Caco-2 (cell line): ENCODE measurements around the gene TFAM. TPM values are rescaled to one million over a fixed set of nuclear protein-coding genes. Genes with fewer than 3 reads are reported as not detected.

Experiments used
- BruUV-seq: library from RNA; stranded (reverse); fragments of 400-500 nt; replicated peaks from 2 replicates; lab custom pipeline; 2021; lab: Mats Ljungman, UMichigan
- CTCF ChIA-PET: fragments of 300-600 bp; sonication (Branson Sonifier 250); formaldehyde crosslinking; loops from one replicate; lab custom pipeline; 2022; ENCODE audit warnings: antibody characterized with exemption; lab: Charles Lee
- POLR2A ChIA-PET: fragments of 300-600 bp; sonication (Branson Sonifier 250); formaldehyde crosslinking; loops from one replicate; lab custom pipeline; 2022; ENCODE audit warnings: antibody characterized with exemption; lab: Charles Lee
- DNase-seq, 2 experiments: peaks; one replicate each; pipeline versions ENCODE4 v3.0.0 to v3.0.0-alpha.2; 2020 to 2022
- H3K27me3 ChIP-seq: replicated peaks from 2 replicates; pipeline ENCODE4 v1.6.0; 2011; ENCODE audit warnings: low read length; ENCODE audit not compliant: control insufficient read depth, insufficient read depth
- H3K36me3 ChIP-seq: 2 replicates; pipeline ENCODE4 v1.5.1; 2011; ENCODE audit warnings: low read length; ENCODE audit not compliant: control insufficient read depth, insufficient read depth
- H3K4me1 ChIP-seq: fragments of 250-450 bp; sonication (Bioruptor Pico); 2 replicates; pipeline ENCODE4 v1.5.1; 2020; ENCODE audit warnings: mild to moderate bottlenecking
- H3K4me3 ChIP-seq: 2 replicates; pipeline ENCODE4 v1.5.1; 2011; ENCODE audit warnings: low read depth, mild to moderate bottlenecking, control low read depth, low read length
- H3K9me3 ChIP-seq: fragments of 250-450 bp; sonication (Bioruptor Pico); 2 replicates; pipeline ENCODE4 v1.5.1; 2020; ENCODE audit warnings: mild to moderate bottlenecking, moderate library complexity
- H3K27ac Mint-ChIP-seq: one replicate; pipeline ENCODE4 v1.8.0; 2022; ENCODE audit warnings: mixed read lengths; ENCODE audit not compliant: unreplicated experiment
- H3K27me3 Mint-ChIP-seq: one replicate; pipeline ENCODE4 v1.8.0; 2022; ENCODE audit warnings: mixed read lengths; ENCODE audit not compliant: insufficient read depth, unreplicated experiment
- H3K36me3 Mint-ChIP-seq: one replicate; pipeline ENCODE4 v1.8.0; 2022; ENCODE audit warnings: mild to moderate bottlenecking, mixed read lengths; ENCODE audit not compliant: insufficient read depth, unreplicated experiment
- H3K4me1 Mint-ChIP-seq: one replicate; pipeline ENCODE4 v1.8.0; 2022; ENCODE audit warnings: low read depth, mixed read lengths; ENCODE audit not compliant: unreplicated experiment
- H3K4me3 Mint-ChIP-seq: one replicate; pipeline ENCODE4 v1.8.0; 2022; ENCODE audit warnings: mild to moderate bottlenecking, moderate library complexity, mixed read lengths; ENCODE audit not compliant: unreplicated experiment
- H3K9me3 Mint-ChIP-seq: one replicate; pipeline ENCODE4 v1.8.0; 2022; ENCODE audit warnings: mixed read lengths; ENCODE audit not compliant: unreplicated experiment
- intact Hi-C: fragments of 100-400 bp; cut with micrococcal nuclease; formaldehyde crosslinking; loops from one replicate; pipeline ENCODE4 v1.10.0; 2022; ENCODE audit not compliant: unreplicated experiment
- total RNA-seq: library from RNA; stranded (reverse); gene quantifications from 2 replicates; pipeline ENCODE4 v1.2.3, GENCODE V29; 2022
- TF ChIP-seq, protein P1 (sequence below), 2 experiments: fragments of 200-600 bp in 1 of 2; IDR thresholded peaks; 1 replicate in 1 of 2; 2 replicates in 1 of 2; pipeline versions ENCODE4 v1.5.1 to v1.8.0; 2011 to 2022; ENCODE audit warnings: antibody characterized with exemption in 1 of 2, control low read depth in 1 of 2, inconsistent platforms in 1 of 2, low read depth in 1 of 2, low read length in 1 of 2, mild to moderate bottlenecking in 1 of 2, moderate library complexity in 1 of 2; ENCODE audit not compliant: insufficient read depth in 1 of 2, severe bottlenecking in 1 of 2, unreplicated experiment in 1 of 2

TFAM gene
- total RNA-seq, 1 experiment from 2014 or later = 228 TPM

DNA sequence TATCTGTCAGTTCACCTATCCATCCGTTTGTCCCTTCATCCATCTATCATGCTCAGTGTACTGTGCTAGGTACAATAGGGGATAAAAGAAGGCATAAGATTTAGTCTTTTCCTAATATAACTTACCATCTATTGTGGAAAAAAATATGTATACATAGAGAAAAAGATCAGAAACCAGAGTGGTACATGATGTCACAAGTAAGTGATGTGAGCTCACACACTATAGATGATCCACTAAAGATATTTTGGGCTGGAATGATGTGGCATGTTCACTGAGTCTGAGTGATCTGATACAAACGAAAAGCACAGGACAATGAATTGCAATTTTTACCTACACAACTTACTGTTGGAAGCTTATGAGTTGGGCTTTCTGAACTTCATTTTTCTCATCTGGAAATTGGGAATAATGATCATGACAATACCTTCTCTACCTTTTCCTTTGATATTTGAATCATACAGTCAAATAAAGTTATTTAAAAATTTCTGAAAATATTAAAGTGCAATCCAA is 2.7 kb upstream of the TFAM start:
- Histone ChIP-seq H3K4me1 (no peaks in the 10 kb centered on the region; the same call in 1 of the 2 replicates), H3K9me3 (no peaks in the 10 kb centered on the region), H3K4me3 (no peak overlapping the region), H3K27me3 (no peaks in the 10 kb centered on the region), H3K36me3 (0 out of 2 replicates have a peak, but pooled peaks cover 2% of the 10 kb centered on the region)
- H3K36me3 Mint-ChIP-seq = peaks cover 22% of the 10 kb centered on the region
- H3K27ac Mint-ChIP-seq = no peak overlapping the region
- ChIA-PET CTCF (no interaction called here), POLR2A (no interaction called here)
- H3K4me3 Mint-ChIP-seq = no peak overlapping the region
- DNase-seq = no peak
- intact Hi-C loops = no loop called here
- no peaks in the 10 kb centered on the region for H3K9me3 Mint-ChIP-seq
- TF ChIP-seq, protein P1, sequence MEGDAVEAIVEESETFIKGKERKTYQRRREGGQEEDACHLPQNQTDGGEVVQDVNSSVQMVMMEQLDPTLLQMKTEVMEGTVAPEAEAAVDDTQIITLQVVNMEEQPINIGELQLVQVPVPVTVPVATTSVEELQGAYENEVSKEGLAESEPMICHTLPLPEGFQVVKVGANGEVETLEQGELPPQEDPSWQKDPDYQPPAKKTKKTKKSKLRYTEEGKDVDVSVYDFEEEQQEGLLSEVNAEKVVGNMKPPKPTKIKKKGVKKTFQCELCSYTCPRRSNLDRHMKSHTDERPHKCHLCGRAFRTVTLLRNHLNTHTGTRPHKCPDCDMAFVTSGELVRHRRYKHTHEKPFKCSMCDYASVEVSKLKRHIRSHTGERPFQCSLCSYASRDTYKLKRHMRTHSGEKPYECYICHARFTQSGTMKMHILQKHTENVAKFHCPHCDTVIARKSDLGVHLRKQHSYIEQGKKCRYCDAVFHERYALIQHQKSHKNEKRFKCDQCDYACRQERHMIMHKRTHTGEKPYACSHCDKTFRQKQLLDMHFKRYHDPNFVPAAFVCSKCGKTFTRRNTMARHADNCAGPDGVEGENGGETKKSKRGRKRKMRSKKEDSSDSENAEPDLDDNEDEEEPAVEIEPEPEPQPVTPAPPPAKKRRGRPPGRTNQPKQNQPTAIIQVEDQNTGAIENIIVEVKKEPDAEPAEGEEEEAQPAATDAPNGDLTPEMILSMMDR (IDR thresholded peaks at IDR 0.05; ENCODE audit: insufficient read depth in 1 of 2, low read depth in 1 of 2, low read length in 1 of 2, severe bottlenecking in 1 of 2, unreplicated experiment in 1 of 2) = no peak
- H3K4me1 Mint-ChIP-seq = no peaks in the 10 kb centered on the region
- no TSS peak for BruUV-seq
- H3K27me3 Mint-ChIP-seq = no peaks in the 10 kb centered on the region

DNA sequence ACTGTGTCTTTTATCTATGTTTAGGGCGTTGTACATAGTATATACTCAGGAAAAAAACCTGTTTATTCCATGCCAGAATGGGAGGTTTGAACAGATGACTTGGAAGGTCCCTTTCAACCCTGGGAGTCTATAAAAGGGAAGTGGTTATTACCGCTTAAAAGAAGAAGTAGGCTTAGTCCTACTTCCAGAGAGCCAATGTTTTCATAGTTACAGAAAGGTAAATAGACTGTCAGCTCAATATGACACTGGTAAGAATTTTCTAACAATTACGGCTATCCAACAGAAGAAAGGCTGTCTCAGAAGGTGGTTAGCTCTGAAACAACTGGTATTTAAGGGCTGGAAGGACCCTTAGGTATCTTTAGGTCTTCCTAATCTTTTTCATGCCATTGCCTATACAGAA is 1.1 kb upstream of the TFAM start:
- Mint-ChIP-seq H3K4me3 (peak overlapping the region; percentile 87), H3K27me3 (no peaks in the 10 kb centered on the region), H3K36me3 (peaks cover 36% of the 10 kb centered on the region), H3K27ac (peak overlapping the region; percentile 80), H3K4me1 (no peaks in the 10 kb centered on the region), H3K9me3 (no peaks in the 10 kb centered on the region)
- Histone ChIP-seq H3K36me3 (0 out of 2 replicates have a peak, but pooled peaks cover 6% of the 10 kb centered on the region), H3K27me3 (no peaks in the 10 kb centered on the region), H3K9me3 (no peaks in the 10 kb centered on the region), H3K4me3 (peak overlapping the region; percentile 83), H3K4me1 (no peaks in the 10 kb centered on the region; the same call in 1 of the 2 replicates)
- CTCF ChIA-PET = interaction anchor here (0.6 to 2.5 kb wide), 9 partner anchors 10 to 235 kb away, joined by 3 to 24 read pairs (median 4); partner anchors contain the start of genes CISD1 and IPMK
- no peak for DNase-seq
- TF ChIP-seq, protein P1 (IDR thresholded peaks at IDR 0.05; ENCODE audit: insufficient read depth in 1 of 2, low read depth in 1 of 2, low read length in 1 of 2, severe bottlenecking in 1 of 2, unreplicated experiment in 1 of 2) = no peak
- POLR2A ChIA-PET = no interaction called here
- BruUV-seq = no TSS peak
- intact Hi-C loops = no loop called here

- Mint-ChIP-seq H3K27me3 (no peaks in the 10 kb centered on the region), H3K4me1 (peaks cover 2% of the 10 kb centered on the region), H3K36me3 (peaks cover 41% of the 10 kb centered on the region), H3K27ac (peak overlapping the region; percentile 80), H3K9me3 (no peaks in the 10 kb centered on the region), H3K4me3 (peak overlapping the region; percentile 87)
- DNase-seq = no peak
- TF ChIP-seq, protein P1 (IDR thresholded peaks at IDR 0.05; ENCODE audit: insufficient read depth in 1 of 2, low read depth in 1 of 2, low read length in 1 of 2, severe bottlenecking in 1 of 2, unreplicated experiment in 1 of 2) = no peak
- ChIA-PET CTCF (interaction anchor here (0.6 to 2.5 kb wide), 13 partner anchors 8 to 236 kb away, joined by 3 to 24 read pairs (median 4); partner anchors contain the start of genes BICC1, CISD1 and IPMK), POLR2A (interaction anchor here (0.6 kb wide), 1 partner anchor 116 kb away, joined by 3 read pairs; the partner anchor contains the start of gene CISD1)
- Histone ChIP-seq H3K27me3 (no peaks in the 10 kb centered on the region), H3K4me1 (no peaks in the 10 kb centered on the region; the same call in 1 of the 2 replicates), H3K4me3 (peak overlapping the region; percentile 83), H3K36me3 (peaks cover 7% of the 10 kb centered on the region; the same call in 1 of the 2 replicates), H3K9me3 (no peaks in the 10 kb centered on the region)
- BruUV-seq = TSS peak; percentile 90
- intact Hi-C loops = no loop called here
Measured at GRCh38 chr10:58384544-58384998, 639 bp upstream of the TFAM start.
